Astrocyte of the spinal cord (primary cell): ENCODE measurements around the gene VAV1.
A peak's percentile ranks its signal among the peaks of the same experiment; 100 is the strongest.
"Not testable (repeated sequence)": the region's sequence is repeated elsewhere in the genome, so short reads cannot be mapped to it uniquely, and the experiment has no call there.

Experiments used
- DNase-seq: peaks from one replicate; pipeline ENCODE4 v3.0.0; 2011; ENCODE audit warnings: low read depth, low spot score
- H3K4me3 ChIP-seq: 2 replicates; pipeline ENCODE4 v1.5.1; 2011; ENCODE audit warnings: low read depth, mild to moderate bottlenecking, low read length, moderate library complexity
- in situ Hi-C: cut with HindIII; loops from 2 replicates; pipeline ENCODE4 v1.10.0; 2017; ENCODE audit warnings: low sequenced_read_pairs
- TF ChIP-seq, protein P1 (sequence below): IDR thresholded peaks from 2 replicates; pipeline ENCODE4 v1.5.1; 2012; ENCODE audit warnings: low read depth, mild to moderate bottlenecking, low read length, inconsistent platforms

The VAV1 gene

GRCh38 chr19:6744381-6745301 lies 27.9 kb upstream of the VAV1 start:
- in situ Hi-C loops: no loop called here
- H3K4me3 ChIP-seq: no peak overlapping the region
- TF ChIP-seq, protein P1, sequence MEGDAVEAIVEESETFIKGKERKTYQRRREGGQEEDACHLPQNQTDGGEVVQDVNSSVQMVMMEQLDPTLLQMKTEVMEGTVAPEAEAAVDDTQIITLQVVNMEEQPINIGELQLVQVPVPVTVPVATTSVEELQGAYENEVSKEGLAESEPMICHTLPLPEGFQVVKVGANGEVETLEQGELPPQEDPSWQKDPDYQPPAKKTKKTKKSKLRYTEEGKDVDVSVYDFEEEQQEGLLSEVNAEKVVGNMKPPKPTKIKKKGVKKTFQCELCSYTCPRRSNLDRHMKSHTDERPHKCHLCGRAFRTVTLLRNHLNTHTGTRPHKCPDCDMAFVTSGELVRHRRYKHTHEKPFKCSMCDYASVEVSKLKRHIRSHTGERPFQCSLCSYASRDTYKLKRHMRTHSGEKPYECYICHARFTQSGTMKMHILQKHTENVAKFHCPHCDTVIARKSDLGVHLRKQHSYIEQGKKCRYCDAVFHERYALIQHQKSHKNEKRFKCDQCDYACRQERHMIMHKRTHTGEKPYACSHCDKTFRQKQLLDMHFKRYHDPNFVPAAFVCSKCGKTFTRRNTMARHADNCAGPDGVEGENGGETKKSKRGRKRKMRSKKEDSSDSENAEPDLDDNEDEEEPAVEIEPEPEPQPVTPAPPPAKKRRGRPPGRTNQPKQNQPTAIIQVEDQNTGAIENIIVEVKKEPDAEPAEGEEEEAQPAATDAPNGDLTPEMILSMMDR: no peak
- peak; percentile 79 for DNase-seq

DNA sequence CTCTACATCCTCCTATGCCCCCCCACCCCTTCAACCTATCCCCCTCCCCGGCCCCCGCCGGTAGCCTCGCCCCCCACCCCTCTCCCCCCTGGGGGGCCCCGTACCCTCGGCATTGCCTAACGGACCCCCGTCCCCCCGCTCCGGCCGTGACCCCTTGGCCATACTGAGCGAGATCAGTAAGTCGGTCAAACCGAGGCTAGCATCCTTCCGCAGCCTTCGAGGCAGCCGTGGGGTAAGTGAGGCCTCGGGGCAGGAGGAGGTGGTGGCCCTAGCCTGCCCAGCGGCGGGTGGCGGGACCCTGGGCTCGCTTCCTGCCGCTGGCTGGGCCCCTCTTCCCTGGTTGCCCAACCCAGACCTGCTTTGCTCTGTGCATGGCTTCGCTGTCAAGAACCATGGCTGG lies 26.5 kb upstream of the VAV1 start:
- DNase-seq: no peak
- H3K4me3 ChIP-seq: no peak overlapping the region
- in situ Hi-C loops: no loop called here
- TF ChIP-seq, protein P1: no peak

DNA sequence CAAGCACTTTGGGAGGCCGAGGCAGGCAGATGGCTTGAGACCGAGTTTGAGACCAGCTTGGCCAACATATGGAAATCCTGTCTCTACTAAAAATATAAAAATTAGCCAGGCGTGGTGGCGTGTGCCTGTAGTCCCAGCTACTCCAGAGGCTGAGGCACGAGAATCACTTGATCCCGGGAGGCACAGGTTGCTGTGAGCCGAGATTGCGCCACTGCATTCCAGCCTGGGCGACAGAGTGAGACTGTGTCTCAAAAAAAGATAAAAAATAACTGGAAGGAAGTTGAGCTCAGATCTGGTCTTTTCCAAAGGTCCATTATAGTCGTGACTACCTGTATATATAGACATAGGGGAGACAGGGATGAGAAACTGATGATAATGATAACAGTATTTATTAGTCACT lies 24.0 kb upstream of the VAV1 start:
- DNase-seq, in situ Hi-C loops, H3K4me3 ChIP-seq: not testable (repeated sequence)

DNA sequence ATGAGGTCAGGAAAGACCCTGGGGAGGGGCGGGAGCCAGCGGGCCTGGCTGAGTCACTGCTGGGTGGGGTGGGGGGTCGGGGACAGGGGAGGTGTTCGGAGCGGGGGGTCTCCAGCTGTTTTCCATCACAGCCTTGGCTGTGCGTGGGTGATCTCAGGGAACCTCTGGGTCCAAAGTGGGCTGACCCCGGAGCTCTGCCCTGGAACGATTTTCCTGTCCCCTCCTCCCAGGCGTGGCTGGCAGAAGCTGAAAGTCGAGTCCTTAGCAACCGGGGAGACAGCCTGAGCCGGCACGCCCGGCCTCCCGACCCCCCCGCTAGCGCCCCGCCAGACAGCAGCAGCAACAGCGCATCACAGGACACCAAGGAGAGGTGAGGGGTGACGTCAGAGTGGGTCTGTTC lies 22.4 kb upstream of the VAV1 start:
- TF ChIP-seq, protein P1: no peak
- no peak overlapping the region for H3K4me3 ChIP-seq
- in situ Hi-C loops: no loop called here
- DNase-seq: no peak

DNA sequence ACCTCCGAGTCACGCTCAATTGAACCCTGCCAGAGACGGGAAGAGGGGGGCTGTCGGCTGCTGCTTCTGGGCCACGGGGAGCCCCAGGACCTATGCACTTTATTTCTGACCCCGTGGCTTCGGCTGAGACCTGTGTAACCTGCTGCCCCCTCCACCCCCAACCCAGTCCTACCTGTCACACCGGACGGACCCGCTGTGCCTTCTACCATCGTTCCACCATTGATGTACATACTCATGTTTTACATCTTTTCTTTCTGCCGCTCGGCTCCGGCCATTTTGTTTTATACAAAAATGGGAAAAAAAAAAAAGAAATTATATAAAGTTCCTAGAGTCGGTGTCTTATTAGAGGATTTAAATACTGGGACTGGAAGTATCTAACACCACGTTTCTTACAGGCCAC lies 21.3 kb upstream of the VAV1 start:
- no peak overlapping the region for H3K4me3 ChIP-seq
- TF ChIP-seq, protein P1: no peak
- in situ Hi-C loops: no loop called here
- DNase-seq: no peak

DNA sequence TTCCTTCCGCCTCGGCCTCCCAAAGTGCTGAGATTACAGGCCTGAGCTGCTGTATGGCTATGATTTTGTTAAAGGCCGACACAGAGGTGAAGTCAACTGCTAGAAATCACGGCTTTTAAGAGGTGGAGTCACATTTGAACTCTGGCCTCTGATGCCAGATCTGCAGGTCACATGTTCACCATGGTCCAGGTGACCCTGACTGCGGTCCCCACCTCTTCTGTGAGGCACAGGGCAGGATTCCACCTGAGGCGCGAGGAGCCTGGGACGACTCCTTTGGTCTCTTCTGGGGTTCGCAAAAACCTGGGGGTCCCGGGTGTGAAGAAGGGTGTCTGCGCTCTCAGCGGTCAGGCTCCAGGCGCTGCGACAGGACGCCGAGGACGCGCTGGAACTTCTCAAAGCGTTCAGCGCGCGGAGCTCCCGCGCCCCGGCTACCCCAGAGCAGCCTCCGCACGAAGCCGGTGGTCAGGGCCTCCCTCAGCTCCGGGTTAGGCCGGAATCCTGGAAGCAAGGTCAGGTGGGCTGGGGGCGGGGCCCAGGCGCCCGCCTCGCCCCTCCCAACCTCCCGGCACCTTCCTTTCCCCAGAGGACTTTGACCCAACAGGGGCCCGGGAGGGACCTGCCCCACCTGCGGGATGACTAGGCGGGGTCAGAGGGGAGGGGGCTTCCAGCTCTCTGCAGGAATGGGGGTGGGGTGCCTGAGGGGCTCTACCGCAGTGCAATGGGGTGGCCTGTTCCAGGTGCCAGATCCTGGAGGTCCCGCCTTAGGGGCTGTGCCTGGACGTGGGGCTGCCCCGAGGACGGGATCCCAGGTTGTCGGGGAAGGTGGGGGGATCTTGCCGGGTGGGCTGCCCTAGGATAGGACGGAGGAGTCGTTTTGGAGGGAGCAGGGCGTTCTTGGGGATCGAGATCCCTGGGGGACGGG lies 20.0 kb upstream of the VAV1 start:
- TF ChIP-seq, protein P1: no peak
- H3K4me3 ChIP-seq: peak overlapping the region; percentile 28
- in situ Hi-C loops: no loop called here

More for the DNA sequence above, 20.0 kb upstream of the VAV1 start:
- DNase-seq: no peak
